Measurements from ENCODE around the gene MYBPC3. TPM values are rescaled to one million over a fixed set of nuclear protein-coding genes. Genes with fewer than 3 reads are reported as not detected.
A peak's percentile ranks its signal among the peaks of the same experiment; 100 is the strongest.

Gene MYBPC3
- total and polyA plus RNA-seq, 2 donors from 2014 or later, result 0.19 to 0.52 TPM

DNA sequence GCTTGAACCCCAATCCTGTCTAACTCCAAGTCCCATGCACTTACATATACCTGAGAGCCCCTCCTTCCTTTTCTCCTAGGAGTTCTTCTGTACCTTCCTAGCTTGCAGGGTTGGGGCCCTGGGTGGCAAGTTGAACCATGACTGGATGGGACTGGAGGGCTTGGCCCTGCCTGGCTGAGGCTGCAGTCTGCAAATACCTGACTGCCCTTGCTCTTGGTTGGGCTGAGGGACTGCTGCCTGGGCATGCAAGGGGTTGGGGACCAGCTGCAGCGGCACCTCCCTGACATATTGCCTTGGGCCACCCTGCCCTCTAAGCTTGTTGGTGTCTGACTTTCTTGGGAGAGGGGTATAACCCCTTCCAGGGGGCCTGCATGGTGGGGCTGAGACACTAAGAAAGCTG, 46.0 kb upstream of the MYBPC3 start:
- intact Hi-C loops (cut with DNase I), result no loop called here
- DNase-seq (peak in 1 of 5 donors; percentile 65), FAIRE-seq (no peak)
- TF ChIP-seq CTCF (IDR thresholded peaks at IDR 0.05; ENCODE audit: borderline replicate concordance, extremely low read depth, insufficient read depth), result no peak
- Histone ChIP-seq H3K36me3 (ENCODE audit: control insufficient read depth in 2 of 3, insufficient read depth in 3 of 3, low read length in 3 of 3) (no peaks in the 10 kb centered on the region), H3K9ac (ENCODE audit: low read length in 3 of 3) (no peak overlapping the region), H3K4me1 (ENCODE audit: control insufficient read depth in 2 of 3, insufficient read depth in 2 of 3, low read depth in 1 of 3, low read length in 3 of 3) (peaks cover 0 to 10% (median 0%) of the 10 kb centered on the region in 3 donors), H3K4me3 (ENCODE audit: low read length in 3 of 3) (no peak overlapping the region), H3K27me3 (ENCODE audit: control insufficient read depth, insufficient read depth, low read length) (no peaks in the 10 kb centered on the region), H3K27ac (ENCODE audit: low read depth in 2 of 2, low read length in 2 of 2) (no peak overlapping the region), H3K9me3 (ENCODE audit: control insufficient read depth in 2 of 3, insufficient read depth in 1 of 3, low read length in 3 of 3) (no peaks in the 10 kb centered on the region)

DNA sequence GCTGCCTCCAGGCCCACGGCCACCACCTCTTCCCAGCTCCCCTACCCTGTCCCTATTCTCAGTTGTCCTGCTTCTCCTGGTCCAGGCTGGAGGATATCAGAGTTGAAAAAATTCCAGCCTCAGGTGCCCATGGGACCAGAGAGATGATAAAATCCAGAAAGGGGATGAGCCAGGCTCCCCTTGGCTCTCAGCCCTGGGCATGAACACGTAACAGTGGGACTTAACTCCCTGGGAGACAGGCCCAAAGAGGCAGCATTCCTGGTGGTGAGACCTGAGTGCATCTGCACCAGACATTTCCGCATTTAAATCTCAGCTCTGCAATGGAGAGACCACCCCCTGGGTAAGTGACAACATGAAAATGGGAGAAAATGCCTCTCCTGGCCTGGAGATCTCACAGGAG, 45.5 kb upstream of the MYBPC3 start:
- Histone ChIP-seq H3K4me3 (ENCODE audit: low read length in 3 of 3) (no peak overlapping the region), H3K27me3 (ENCODE audit: control insufficient read depth, insufficient read depth, low read length) (no peaks in the 10 kb centered on the region), H3K9ac (ENCODE audit: low read length in 3 of 3) (no peak overlapping the region), H3K4me1 (ENCODE audit: control insufficient read depth in 2 of 3, insufficient read depth in 2 of 3, low read depth in 1 of 3, low read length in 3 of 3) (peaks cover 0 to 10% (median 0%) of the 10 kb centered on the region in 3 donors), H3K9me3 (ENCODE audit: control insufficient read depth in 2 of 3, insufficient read depth in 1 of 3, low read length in 3 of 3) (no peaks in the 10 kb centered on the region), H3K36me3 (ENCODE audit: control insufficient read depth in 2 of 3, insufficient read depth in 3 of 3, low read length in 3 of 3) (no peaks in the 10 kb centered on the region), H3K27ac (ENCODE audit: low read depth in 2 of 2, low read length in 2 of 2) (no peak overlapping the region)
- peak in 1 of 5 donors; percentile 30 for DNase-seq
- intact Hi-C loops (cut with DNase I), result no loop called here
- FAIRE-seq, result no peak
- no peak for TF ChIP-seq CTCF (IDR thresholded peaks at IDR 0.05; ENCODE audit: borderline replicate concordance, extremely low read depth, insufficient read depth)

DNA sequence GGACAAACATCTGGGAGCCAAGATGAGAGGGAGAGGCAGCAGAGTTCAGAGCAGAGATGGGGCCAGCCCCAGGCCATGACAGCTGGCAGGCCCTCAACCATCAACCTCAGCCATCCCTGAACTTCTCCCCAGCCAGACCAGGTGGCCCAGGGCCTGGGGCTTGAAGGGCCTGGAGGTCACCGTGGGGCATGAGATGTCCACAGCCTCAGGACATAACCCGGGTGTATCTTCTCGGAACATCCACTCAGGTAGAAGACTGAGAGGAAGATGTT, 43.5 kb upstream of the MYBPC3 start:
- Histone ChIP-seq H3K4me3 (ENCODE audit: low read length in 3 of 3) (no peak overlapping the region), H3K4me1 (ENCODE audit: control insufficient read depth in 2 of 3, insufficient read depth in 2 of 3, low read depth in 1 of 3, low read length in 3 of 3) (peaks cover 0 to 10% (median 0%) of the 10 kb centered on the region in 3 donors), H3K9me3 (ENCODE audit: control insufficient read depth in 2 of 3, insufficient read depth in 1 of 3, low read length in 3 of 3) (no peaks in the 10 kb centered on the region), H3K36me3 (ENCODE audit: control insufficient read depth in 2 of 3, insufficient read depth in 3 of 3, low read length in 3 of 3) (no peaks in the 10 kb centered on the region), H3K9ac (ENCODE audit: low read length in 3 of 3) (no peak overlapping the region), H3K27ac (ENCODE audit: low read depth in 2 of 2, low read length in 2 of 2) (no peak overlapping the region), H3K27me3 (ENCODE audit: control insufficient read depth, insufficient read depth, low read length) (no peaks in the 10 kb centered on the region)
- DNase-seq, result no peak
- intact Hi-C loops (cut with DNase I), result no loop called here
- no peak for TF ChIP-seq CTCF (IDR thresholded peaks at IDR 0.05; ENCODE audit: borderline replicate concordance, extremely low read depth, insufficient read depth)
- FAIRE-seq, result no peak
